GM19467 (cell line): Measurements from ENCODE around the gene PLA1A.
A peak's percentile ranks its signal among the peaks of the same experiment; 100 is the strongest.
"Not testable (repeated sequence)": the region's sequence is repeated elsewhere in the genome, so short reads cannot be mapped to it uniquely, and the experiment has no call there.

Experiments used
- ATAC-seq: cut with Tn5 transposase; IDR thresholded peaks from one replicate; pipeline ENCODE4 v1.9.1; 2021; ENCODE audit warnings: mild to moderate bottlenecking, moderate library complexity; ENCODE audit not compliant: unreplicated experiment

PLA1A gene, protein sequence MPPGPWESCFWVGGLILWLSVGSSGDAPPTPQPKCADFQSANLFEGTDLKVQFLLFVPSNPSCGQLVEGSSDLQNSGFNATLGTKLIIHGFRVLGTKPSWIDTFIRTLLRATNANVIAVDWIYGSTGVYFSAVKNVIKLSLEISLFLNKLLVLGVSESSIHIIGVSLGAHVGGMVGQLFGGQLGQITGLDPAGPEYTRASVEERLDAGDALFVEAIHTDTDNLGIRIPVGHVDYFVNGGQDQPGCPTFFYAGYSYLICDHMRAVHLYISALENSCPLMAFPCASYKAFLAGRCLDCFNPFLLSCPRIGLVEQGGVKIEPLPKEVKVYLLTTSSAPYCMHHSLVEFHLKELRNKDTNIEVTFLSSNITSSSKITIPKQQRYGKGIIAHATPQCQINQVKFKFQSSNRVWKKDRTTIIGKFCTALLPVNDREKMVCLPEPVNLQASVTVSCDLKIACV

GRCh38 chr3:119597548-119598288 is at the start of gene PLA1A:
Gene PLA1A (plus strand): TSS chr3:119597885. CDS start chr3:119597914, 29 bp downstream.
- no peak for ATAC-seq

- no peak for ATAC-seq
Measured at GRCh38 chr3:119548341-119548740, 49.3 kb upstream of the PLA1A start.

GRCh38 chr3:119550192-119550910 is 47.3 kb upstream of the PLA1A start:
- no peak for ATAC-seq

- ATAC-seq: no peak
Measured at GRCh38 chr3:119551598-119551997, 46.1 kb upstream of the PLA1A start.

GRCh38 chr3:119552928-119553327 is 44.8 kb upstream of the PLA1A start:
- not testable (repeated sequence) for ATAC-seq

- ATAC-seq: no peak
Measured at GRCh38 chr3:119553823-119554415, 43.8 kb upstream of the PLA1A start.

- no peak for ATAC-seq
Measured at GRCh38 chr3:119555309-119555735, 42.4 kb upstream of the PLA1A start.

DNA sequence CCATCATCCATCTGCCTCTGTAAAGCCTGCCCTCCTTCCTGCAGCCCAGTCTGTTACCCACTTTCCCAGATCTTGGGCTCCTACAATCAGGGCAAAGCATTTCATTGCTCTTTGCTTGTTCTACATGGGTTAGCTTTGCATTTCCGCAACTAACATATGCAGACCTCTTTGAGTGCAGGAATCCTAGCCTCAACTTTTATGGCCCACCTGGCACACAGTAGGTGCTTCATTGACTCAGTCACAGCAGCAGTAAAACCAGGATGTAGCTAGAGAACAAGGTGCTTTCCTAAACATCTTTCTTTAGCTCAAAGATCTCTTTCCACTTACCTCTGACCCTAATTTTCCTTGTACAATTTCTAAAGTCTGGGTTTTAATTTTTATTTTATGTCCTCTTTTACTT is 41.8 kb upstream of the PLA1A start:
- no peak for ATAC-seq

DNA sequence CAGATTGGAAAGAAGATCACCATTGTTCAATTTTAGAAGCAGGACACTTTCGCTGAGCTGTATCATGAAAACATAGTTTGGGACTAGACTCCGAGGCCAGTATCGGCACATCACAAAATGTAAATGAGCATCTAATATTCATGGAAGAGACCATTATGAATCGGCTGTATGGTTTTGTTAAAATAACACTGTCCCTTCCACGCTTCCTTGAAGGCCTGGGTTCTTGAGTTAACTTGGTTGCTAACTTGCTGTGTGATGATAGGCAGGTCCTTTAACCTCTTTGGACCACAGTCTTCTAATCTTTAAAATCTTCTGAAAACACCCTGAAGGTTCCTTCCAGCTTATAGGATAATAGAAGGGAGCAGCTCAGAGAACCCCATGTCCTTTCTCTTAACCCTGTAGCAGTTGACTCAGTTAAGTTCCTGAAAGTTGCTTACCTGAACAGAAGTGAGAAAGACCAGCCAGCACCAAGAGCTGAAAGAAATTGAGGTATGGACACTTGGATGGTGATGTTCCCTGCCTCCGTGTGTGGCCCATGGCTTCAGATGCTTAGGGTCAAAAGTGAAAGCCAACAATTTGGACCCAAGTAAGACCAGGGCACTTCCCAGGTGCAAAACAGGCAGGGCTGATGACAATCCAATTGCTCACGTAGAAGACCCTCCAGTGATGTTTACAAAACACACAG is 40.4 kb upstream of the PLA1A start:
- ATAC-seq: no peak

DNA sequence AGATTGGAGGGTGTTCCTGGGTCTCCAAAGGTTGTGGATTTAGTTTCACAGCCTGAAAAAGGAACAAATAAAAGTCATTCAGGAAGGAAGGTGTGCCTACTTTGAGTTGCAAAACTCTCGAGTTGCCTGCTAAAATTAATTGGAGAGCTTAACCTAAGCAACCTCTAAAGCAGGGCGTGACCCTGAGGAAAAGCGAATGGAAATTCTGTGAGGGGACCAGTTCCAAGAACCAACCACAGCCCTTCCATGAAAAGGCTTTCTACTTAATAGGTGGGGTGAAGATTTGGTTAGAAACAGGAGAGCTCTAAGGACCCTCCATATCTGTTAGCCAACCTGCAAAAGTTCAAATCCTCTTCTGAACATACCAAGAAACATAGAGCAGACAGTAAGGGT is 39.8 kb upstream of the PLA1A start:
- no peak for ATAC-seq

DNA sequence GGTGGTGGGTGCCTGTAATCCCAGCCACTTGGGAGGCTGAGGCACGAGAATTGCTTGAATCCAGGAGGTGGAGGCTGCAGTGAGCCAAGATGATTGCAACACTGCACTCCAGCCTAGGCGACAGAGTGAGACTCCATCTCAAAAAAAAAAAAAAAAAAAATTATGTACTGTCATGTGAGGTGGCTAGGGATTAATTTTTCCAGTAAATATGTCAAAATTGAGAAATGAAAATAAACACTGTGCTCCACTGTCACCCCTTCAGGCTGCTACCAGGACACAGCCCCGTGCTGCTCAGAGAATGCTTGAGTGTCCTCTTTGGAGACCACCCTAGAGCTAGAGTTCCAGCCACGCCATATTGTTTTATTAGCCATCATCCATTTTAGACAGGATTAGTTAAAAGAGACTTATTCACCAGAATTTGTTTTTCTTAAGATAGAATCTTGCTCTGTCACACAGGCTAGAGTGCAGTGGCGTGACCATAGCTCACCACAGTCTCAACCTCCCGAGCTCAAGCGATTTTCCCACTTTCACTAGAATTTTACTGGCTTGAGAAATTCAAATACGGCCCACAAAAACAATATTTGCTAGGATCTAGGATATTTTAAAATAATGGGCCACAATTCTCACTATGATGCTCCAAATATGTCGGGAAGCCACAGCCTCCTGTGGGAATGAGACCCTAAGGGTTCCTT is 38.9 kb upstream of the PLA1A start:
- no peak for ATAC-seq

DNA sequence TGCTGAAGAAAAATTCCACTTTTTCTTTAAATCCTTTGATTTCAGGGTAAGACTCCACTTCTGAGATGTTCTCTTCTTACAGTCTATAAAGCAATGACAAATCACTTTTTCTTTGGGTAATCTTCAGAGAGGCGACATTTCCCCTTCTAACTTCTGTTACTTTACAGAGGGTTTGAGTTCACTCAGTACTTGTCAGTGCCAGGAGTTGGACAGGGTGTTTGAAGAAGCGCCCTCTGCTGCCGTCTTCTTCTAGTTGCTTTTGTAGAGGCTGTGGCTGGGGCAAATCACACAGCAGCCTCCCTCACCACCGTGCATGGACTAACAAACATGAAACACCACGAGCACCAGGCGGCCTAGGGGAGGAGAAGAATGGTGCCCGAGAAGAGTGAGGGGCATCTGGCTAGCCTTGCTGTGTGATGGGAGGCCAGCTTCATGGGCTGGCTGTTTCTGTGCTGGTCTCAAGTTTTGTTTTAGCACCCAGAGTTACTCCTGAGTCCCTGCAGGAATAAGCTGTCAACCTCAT is 38.2 kb upstream of the PLA1A start, which contains the start of gene CD80:
TSS of gene CD80 (minus strand) at position 174 of the 523 bp plus-strand sequence. CDS start 1,886 bp downstream, outside the sequence.
- ATAC-seq: peak; percentile 47

GRCh38 chr3:119560160-119560559 is 37.5 kb upstream of the PLA1A start:
- ATAC-seq: no peak

DNA sequence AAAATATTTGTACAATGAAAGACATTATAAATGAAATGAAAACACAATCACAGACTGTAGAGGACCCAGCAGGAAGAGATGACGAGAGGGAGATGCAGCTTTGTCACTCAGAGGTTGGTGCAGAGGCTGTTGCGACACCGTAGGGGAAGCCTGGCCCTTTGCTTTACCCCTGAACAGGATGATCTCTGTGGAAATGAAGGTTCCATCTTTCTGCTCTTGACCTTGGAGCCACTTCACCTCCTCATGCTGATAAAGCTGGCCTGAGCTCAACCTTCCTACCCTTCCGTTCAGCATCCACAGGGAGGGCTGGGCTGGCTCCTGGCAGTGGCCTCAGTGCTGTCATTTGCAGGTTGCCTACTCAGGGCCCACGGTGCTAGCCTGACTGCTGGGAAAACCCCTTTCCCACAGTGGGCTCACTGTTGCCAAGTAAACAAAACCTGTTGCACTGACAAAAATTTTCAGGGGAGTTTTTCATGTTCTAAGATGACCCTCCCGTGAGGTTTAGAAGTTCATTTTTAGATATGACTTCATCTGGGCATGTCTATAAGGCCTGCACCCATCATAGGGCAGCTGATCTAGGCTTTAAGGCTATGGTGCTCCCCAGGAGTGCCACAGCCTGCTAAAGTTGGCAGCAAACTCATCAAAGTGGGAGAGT is 35.3 kb upstream of the PLA1A start:
- peak; percentile 64 for ATAC-seq

DNA sequence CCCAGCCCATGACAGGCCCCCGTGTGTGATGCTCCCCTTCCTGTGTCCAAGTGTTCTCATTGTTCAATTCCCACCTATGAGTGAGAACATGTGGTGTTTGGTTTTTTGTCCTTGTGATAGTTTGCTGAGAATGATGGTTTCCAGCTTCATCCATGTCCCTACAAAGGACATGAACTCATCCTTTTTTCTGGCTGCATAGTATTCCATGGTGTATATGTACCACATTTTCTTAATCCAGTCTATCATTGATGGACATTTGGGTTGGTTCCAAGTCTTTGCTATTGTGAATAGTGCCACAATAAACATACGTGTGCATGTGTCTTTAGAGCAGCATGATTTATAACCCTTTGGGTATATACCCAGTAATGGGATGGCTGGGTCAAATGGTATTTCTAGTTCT is 34.4 kb upstream of the PLA1A start:
- not testable (repeated sequence) for ATAC-seq

- ATAC-seq: no peak
Measured at GRCh38 chr3:119569156-119569555, 28.5 kb upstream of the PLA1A start.

- no peak for ATAC-seq
Measured at GRCh38 chr3:119570229-119570628, 27.5 kb upstream of the PLA1A start.

- no peak for ATAC-seq
Measured at GRCh38 chr3:119571230-119571629, 26.5 kb upstream of the PLA1A start.

DNA sequence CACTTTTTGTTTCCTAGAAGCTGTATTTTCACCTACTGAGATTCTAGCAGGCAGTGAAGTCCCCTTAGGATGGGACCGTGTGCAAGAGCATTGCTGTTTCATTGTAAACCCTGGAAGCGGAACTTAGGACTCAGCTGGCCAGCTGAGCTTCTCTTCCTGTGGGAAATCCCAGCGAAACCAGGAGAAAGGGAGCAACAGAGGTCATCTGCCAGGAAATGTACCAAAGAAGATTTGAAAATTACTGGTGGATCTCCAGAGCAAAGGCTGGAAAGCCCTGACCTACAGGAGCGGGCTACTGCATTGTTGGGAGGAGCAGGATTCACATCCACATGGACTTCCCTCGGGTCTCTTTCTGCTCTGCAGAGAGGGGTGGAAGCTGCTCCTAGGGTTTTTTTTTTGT is 26.0 kb upstream of the PLA1A start:
- ATAC-seq: no peak
